Mesenchymal stem cell (in vitro differentiated cells and primary cell): ENCODE data around the gene GALR2.

Source experiments
- DNase-seq: peaks from one replicate; pipeline ENCODE4 v3.0.0-alpha.2; 2013
- H2AFZ ChIP-seq: one replicate; pipeline ENCODE4 v1.6.1; 2013; ENCODE audit warnings: low read depth, mild to moderate bottlenecking, control low read depth, inconsistent platforms, low read length, moderate library complexity
- H2AK5ac ChIP-seq: 2 replicates; pipeline ENCODE4 v1.6.1; 2013; ENCODE audit warnings: low read length, moderate library complexity, mild to moderate bottlenecking, inconsistent platforms; ENCODE audit not compliant: severe bottlenecking
- H2BK120ac ChIP-seq: one replicate; pipeline ENCODE4 v1.6.1; 2013; ENCODE audit warnings: low read depth, mild to moderate bottlenecking, inconsistent platforms, low read length, moderate library complexity
- H2BK12ac ChIP-seq, 2 experiments: one replicate each; pipeline ENCODE4 v1.6.1; 2013; ENCODE audit warnings: inconsistent platforms in 2 of 2, low read length in 2 of 2, mild to moderate bottlenecking in 2 of 2, moderate library complexity in 2 of 2, control low read depth in 1 of 2
- H2BK15ac ChIP-seq: one replicate; pipeline ENCODE4 v1.6.1; 2013; ENCODE audit warnings: mild to moderate bottlenecking, low read depth, inconsistent platforms; ENCODE audit not compliant: poor library complexity, severe bottlenecking
- H2BK5ac ChIP-seq: 2 replicates; pipeline ENCODE4 v1.6.1; 2013; ENCODE audit warnings: low read depth, mild to moderate bottlenecking, low read length, control low read depth, inconsistent platforms; ENCODE audit not compliant: poor library complexity, severe bottlenecking
- H3K14ac ChIP-seq, 2 experiments: one replicate each; pipeline ENCODE4 v1.6.1; 2013; ENCODE audit warnings: inconsistent platforms in 2 of 2, low read length in 2 of 2, control low read depth in 1 of 2, mild to moderate bottlenecking in 1 of 2, moderate library complexity in 1 of 2
- H3K18ac ChIP-seq, 2 experiments: one replicate each; pipeline ENCODE4 v1.6.1; 2013; ENCODE audit warnings: inconsistent platforms in 2 of 2, low read length in 2 of 2, control low read depth in 1 of 2, low read depth in 1 of 2, mild to moderate bottlenecking in 1 of 2
- H3K23ac ChIP-seq, 2 experiments: one replicate each; pipeline ENCODE4 v1.6.1; 2013; ENCODE audit warnings: inconsistent platforms in 2 of 2, low read length in 2 of 2, mild to moderate bottlenecking in 2 of 2, moderate library complexity in 2 of 2, control low read depth in 1 of 2
- H3K27ac ChIP-seq: 2 replicates; pipeline ENCODE4 v1.5.1; 2013; ENCODE audit warnings: mild to moderate bottlenecking, moderate library complexity, low read length, control low read depth, inconsistent platforms; ENCODE audit not compliant: poor library complexity, severe bottlenecking
- H3K27me3 ChIP-seq, 2 experiments: 2 replicates each; pipeline versions ENCODE4 v1.6.1 to v1.7.0; 2013; ENCODE audit warnings: low read length in 2 of 2, mild to moderate bottlenecking in 2 of 2, moderate library complexity in 2 of 2, control low read depth in 1 of 2, inconsistent platforms in 1 of 2; ENCODE audit not compliant: control insufficient read depth in 1 of 2, insufficient read depth in 1 of 2
- H3K36me3 ChIP-seq, 2 experiments: 2 replicates each; pipeline versions ENCODE4 v1.6.1 to v1.7.0; 2013; ENCODE audit warnings: low read length in 2 of 2, control low read depth in 1 of 2, inconsistent platforms in 1 of 2, low read depth in 1 of 2, mild to moderate bottlenecking in 1 of 2; ENCODE audit not compliant: insufficient read depth in 2 of 2, control insufficient read depth in 1 of 2
- H3K4ac ChIP-seq, 2 experiments: one replicate each; pipeline ENCODE4 v1.6.1; 2013; ENCODE audit warnings: inconsistent platforms in 2 of 2, low read length in 2 of 2, mild to moderate bottlenecking in 2 of 2, moderate library complexity in 2 of 2, control low read depth in 1 of 2, low read depth in 1 of 2
- H3K4me1 ChIP-seq: 2 replicates; pipeline ENCODE4 v1.6.1; 2013; ENCODE audit warnings: low read depth, low read length, control low read depth; ENCODE audit not compliant: control insufficient read depth, insufficient read depth
- H3K4me2 ChIP-seq: 2 replicates; pipeline ENCODE4 v1.6.1; 2013; ENCODE audit warnings: low read length, mild to moderate bottlenecking, inconsistent platforms; ENCODE audit not compliant: poor library complexity, severe bottlenecking
- H3K4me3 ChIP-seq, 2 experiments: 2 replicates each; pipeline versions ENCODE4 v1.5.1 to v1.7.0; 2013; ENCODE audit warnings: low read length in 2 of 2, mild to moderate bottlenecking in 2 of 2, control low read depth in 1 of 2, low read depth in 1 of 2; ENCODE audit not compliant: insufficient read depth in 1 of 2
- H3K79me1 ChIP-seq: replicated peaks from 2 replicates; pipeline ENCODE4 v1.6.1; 2013; ENCODE audit warnings: mild to moderate bottlenecking, control low read depth, low read length, inconsistent platforms; ENCODE audit not compliant: poor library complexity, severe bottlenecking
- H3K9ac ChIP-seq: 2 replicates; pipeline ENCODE4 v1.7.0; 2013; ENCODE audit warnings: mild to moderate bottlenecking, low read length, moderate library complexity
- H3K9me3 ChIP-seq: 2 replicates; pipeline ENCODE4 v1.7.0; 2013; ENCODE audit warnings: mild to moderate bottlenecking, low read length; ENCODE audit not compliant: control insufficient read depth
- H4K8ac ChIP-seq: one replicate; pipeline ENCODE4 v1.6.1; 2013; ENCODE audit warnings: inconsistent platforms, mild to moderate bottlenecking, low read length, moderate library complexity
- H4K91ac ChIP-seq: one replicate; pipeline ENCODE4 v1.6.1; 2013; ENCODE audit warnings: mild to moderate bottlenecking, low read length, inconsistent platforms
- WGBS: methylation state at CpG from one replicate; pipeline ENCODE4 v1.1.7; 2013; ENCODE audit warnings: mixed read lengths; 5-methylcytosine and 5-hydroxymethylcytosine counted together

GALR2 gene

GRCh38 chr17:76085066-76085730, 10.6 kb downstream of the GALR2 start:
- Histone ChIP-seq H3K14ac (no peak overlapping the region), H3K23ac (no peak overlapping the region), H3K4me3 (no peak overlapping the region), H3K4me1 (peaks cover 16% of the 10 kb centered on the region), H3K27ac (no peak overlapping the region), H3K9me3 (no peaks in the 10 kb centered on the region), H2BK5ac (no peak overlapping the region), H2AFZ (no peak overlapping the region), H3K79me1 (peaks cover 14% of the 10 kb centered on the region), H2AK5ac (no peak overlapping the region), H3K18ac (no peak overlapping the region), H2BK15ac (no peak overlapping the region), H3K27me3 (peaks cover 6 to 9% of the 10 kb centered on the region in 2 experiments), H4K91ac (no peak overlapping the region), H3K36me3 (peaks cover 74 to 88% of the 10 kb centered on the region in 2 experiments), H3K9ac (no peak overlapping the region), H3K4me2 (no peak overlapping the region), H2BK12ac (no peak overlapping the region), H3K4ac (no peak overlapping the region), H2BK120ac (no peak overlapping the region), H4K8ac (no peak overlapping the region)
- WGBS = 80% methylated on average over 15 of the region's 17 CpGs
- no peak for DNase-seq

GRCh38 chr17:76085731-76086366, 11.3 kb downstream of the GALR2 start:
- Histone ChIP-seq H3K79me1 (peaks cover 20% of the 10 kb centered on the region), H2BK5ac (no peak overlapping the region), H2AFZ (no peak overlapping the region), H3K4me3 (no peak overlapping the region), H3K27me3 (peaks cover 0 to 2% of the 10 kb centered on the region in 2 experiments), H4K8ac (no peak overlapping the region), H2BK12ac (no peak overlapping the region), H3K9ac (no peak overlapping the region), H3K36me3 (peaks cover 81 to 94% of the 10 kb centered on the region in 2 experiments), H2BK120ac (no peak overlapping the region), H3K14ac (no peak overlapping the region), H3K23ac (no peak overlapping the region), H3K4me1 (peaks cover 11% of the 10 kb centered on the region), H2AK5ac (no peak overlapping the region), H3K4me2 (no peak overlapping the region), H3K18ac (no peak overlapping the region), H3K4ac (no peak overlapping the region), H4K91ac (no peak overlapping the region), H3K27ac (no peak overlapping the region), H3K9me3 (no peaks in the 10 kb centered on the region), H2BK15ac (no peak overlapping the region)
- WGBS = 92% methylated on average over 13 of the region's 13 CpGs
- DNase-seq = no peak

DNA sequence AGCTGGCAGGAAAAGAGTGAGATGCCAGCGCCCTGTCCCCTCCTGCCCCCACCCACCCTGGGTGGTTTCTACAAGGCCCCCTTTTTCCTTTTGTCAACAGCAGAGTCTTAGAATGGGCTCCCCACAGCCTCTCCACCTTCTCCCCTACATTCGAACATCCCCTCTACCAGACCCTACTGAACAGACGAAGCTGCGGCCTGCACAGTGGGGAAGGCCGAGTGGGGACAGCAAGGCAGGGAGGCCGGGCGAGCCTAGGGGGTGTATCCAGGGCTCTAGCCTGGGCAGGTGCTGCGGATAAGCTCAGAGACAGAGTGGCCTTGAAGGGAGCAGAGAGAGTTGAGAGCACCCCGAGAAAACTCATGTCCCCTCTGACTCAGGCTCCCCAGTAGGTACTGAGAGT, 11.8 kb downstream of the GALR2 start:
- H3K4me3 ChIP-seq = no peak overlapping the region
- no peaks in the 10 kb centered on the region for H3K9me3 ChIP-seq
- WGBS = 99% methylated on average over 9 of the region's 9 CpGs
- H3K27ac ChIP-seq = no peak overlapping the region
- no peak overlapping the region for H4K91ac ChIP-seq
- no peak overlapping the region for H2AFZ ChIP-seq
- H2BK120ac ChIP-seq = no peak overlapping the region
- no peak overlapping the region for H3K4ac ChIP-seq
- H3K23ac ChIP-seq = no peak overlapping the region
- H3K9ac ChIP-seq = no peak overlapping the region
- H2BK15ac ChIP-seq = no peak overlapping the region
- H3K36me3 ChIP-seq = peaks cover 86 to 98% of the 10 kb centered on the region in 2 experiments
- no peak overlapping the region for H3K4me2 ChIP-seq
- peaks cover 25% of the 10 kb centered on the region for H3K79me1 ChIP-seq
- DNase-seq = no peak
- no peaks in the 10 kb centered on the region for H3K27me3 ChIP-seq
- no peak overlapping the region for H2BK5ac ChIP-seq
- H3K14ac ChIP-seq = no peak overlapping the region
- no peak overlapping the region for H2BK12ac ChIP-seq
- H2AK5ac ChIP-seq = no peak overlapping the region
- peaks cover 8% of the 10 kb centered on the region for H3K4me1 ChIP-seq
- no peak overlapping the region for H3K18ac ChIP-seq
- H4K8ac ChIP-seq = no peak overlapping the region

GRCh38 chr17:76087531-76087930, 12.9 kb downstream of the GALR2 start:
- H3K4me2 ChIP-seq = no peak overlapping the region
- H3K4me3 ChIP-seq = no peak overlapping the region
- no peak overlapping the region for H4K8ac ChIP-seq
- H2BK120ac ChIP-seq = no peak overlapping the region
- H2AFZ ChIP-seq = no peak overlapping the region
- WGBS = 94% methylated on average over 11 of the region's 11 CpGs
- no peaks in the 10 kb centered on the region for H3K9me3 ChIP-seq
- no peak overlapping the region for H3K14ac ChIP-seq
- H3K36me3 ChIP-seq = peaks cover 94 to 98% of the 10 kb centered on the region in 2 experiments
- no peak overlapping the region for H3K9ac ChIP-seq
- no peak overlapping the region for H2BK15ac ChIP-seq
- no peak overlapping the region for H3K18ac ChIP-seq
- H3K27ac ChIP-seq = no peak overlapping the region
- DNase-seq = no peak
- H3K4me1 ChIP-seq = peaks cover 3% of the 10 kb centered on the region
- H2AK5ac ChIP-seq = no peak overlapping the region
- peaks cover 34% of the 10 kb centered on the region for H3K79me1 ChIP-seq
- H4K91ac ChIP-seq = peak overlapping the region; percentile 34
- no peak overlapping the region for H2BK12ac ChIP-seq
- no peaks in the 10 kb centered on the region for H3K27me3 ChIP-seq
- no peak overlapping the region for H2BK5ac ChIP-seq
- no peak overlapping the region for H3K23ac ChIP-seq
- H3K4ac ChIP-seq = no peak overlapping the region
